ENCODE data around the gene ACOT8.

GRCh38 chr20:45897692-45898091 is 40.5 kb upstream of the ACOT8 start:
- no peak for TF ChIP-seq XRCC3 (IDR thresholded peaks at IDR 0.05)
- no peak for TF ChIP-seq ARID1B (IDR thresholded peaks at IDR 0.05)
- no peak for TF ChIP-seq ZNF274 (IDR thresholded peaks at IDR 0.05; ENCODE audit: borderline replicate concordance, low read depth, low read length)
- TF ChIP-seq ZNF384 (IDR thresholded peaks at IDR 0.05; ENCODE audit: low read depth, low read length) = no peak
- no peak for TF ChIP-seq CTCF (IDR thresholded peaks at IDR 0.05 in 2 of 3, conservative IDR thresholded peaks at IDR 0.05 in 1 of 3; ENCODE audit: insufficient read depth in 2 of 3, low read depth in 1 of 3, low read length in 3 of 3)
- no peak for TF ChIP-seq EGR1 (conservative IDR thresholded peaks at IDR 0.05)
- no peak for TF ChIP-seq NR2C2 (CRISPR knock-in tag; IDR thresholded peaks at IDR 0.05)
- no peak for TF ChIP-seq NR2C2 (tag; IDR thresholded peaks at IDR 0.05)

Data from K562 (cell line).